Measurements from ENCODE around the gene PARD3.
A peak's percentile ranks its signal among the peaks of the same experiment; 100 is the strongest.

Gene PARD3

GRCh38 chr10:34574353-34574934 is 240.7 kb downstream of the PARD3 start:
- no peak for DNase-seq (ENCODE audit: low read depth)
- H3K4me3 ChIP-seq (ENCODE audit: low read depth, low read length): no peak overlapping the region
- in situ Hi-C loops (cut with HindIII; ENCODE audit: low sequenced_read_pairs): no loop called here
- no peak for TF ChIP-seq CTCF (IDR thresholded peaks at IDR 0.05; ENCODE audit: low read depth, low read length, missing control alignments)

GRCh38 chr10:34570887-34571286 is 244.2 kb downstream of the PARD3 start:
- in situ Hi-C loops (cut with HindIII; ENCODE audit: low sequenced_read_pairs): no loop called here

GRCh38 chr10:34567659-34568253 is 247.3 kb downstream of the PARD3 start:
- TF ChIP-seq CTCF (IDR thresholded peaks at IDR 0.05; ENCODE audit: low read depth, low read length, missing control alignments): no peak
- no peak for DNase-seq (ENCODE audit: low read depth)
- in situ Hi-C loops (cut with HindIII; ENCODE audit: low sequenced_read_pairs): no loop called here
- H3K4me3 ChIP-seq (ENCODE audit: low read depth, low read length): no peak overlapping the region

More at GRCh38 chr10:34570887-34571286, 244.2 kb downstream of the PARD3 start:
- no peak overlapping the region for H3K4me3 ChIP-seq (ENCODE audit: low read depth, low read length)
- DNase-seq (ENCODE audit: low read depth): no peak
- no peak for TF ChIP-seq CTCF (IDR thresholded peaks at IDR 0.05; ENCODE audit: low read depth, low read length, missing control alignments)

- no peak overlapping the region for H3K4me3 ChIP-seq (ENCODE audit: low read depth, low read length)
- in situ Hi-C loops (cut with HindIII; ENCODE audit: low sequenced_read_pairs): no loop called here
- DNase-seq (ENCODE audit: low read depth): peak; percentile 62
- TF ChIP-seq CTCF (IDR thresholded peaks at IDR 0.05; ENCODE audit: low read depth, low read length, missing control alignments): no peak
Observed at GRCh38 chr10:34565934-34566333, 249.2 kb downstream of the PARD3 start.

GRCh38 chr10:34558093-34558583 is 257.0 kb downstream of the PARD3 start:
- no peak for TF ChIP-seq CTCF (IDR thresholded peaks at IDR 0.05; ENCODE audit: low read depth, low read length, missing control alignments)
- in situ Hi-C loops (cut with HindIII; ENCODE audit: low sequenced_read_pairs): no loop called here

GRCh38 chr10:34557173-34557572 is 257.9 kb downstream of the PARD3 start:
- no peak for DNase-seq (ENCODE audit: low read depth)
- in situ Hi-C loops (cut with HindIII; ENCODE audit: low sequenced_read_pairs): no loop called here
- H3K4me3 ChIP-seq (ENCODE audit: low read depth, low read length): no peak overlapping the region
- no peak for TF ChIP-seq CTCF (IDR thresholded peaks at IDR 0.05; ENCODE audit: low read depth, low read length, missing control alignments)

More at GRCh38 chr10:34558093-34558583, 257.0 kb downstream of the PARD3 start:
- H3K4me3 ChIP-seq (ENCODE audit: low read depth, low read length): no peak overlapping the region
- DNase-seq (ENCODE audit: low read depth): no peak
